Choroid plexus epithelial cell (primary cell): ENCODE measurements around the gene HENMT1.
"Not testable (repeated sequence)": the region's sequence is repeated elsewhere in the genome, so short reads cannot be mapped to it uniquely, and the experiment has no call there.

ENCODE experiments used
- DNase-seq: peaks from one replicate; pipeline ENCODE4 v3.0.0-alpha.2; 2010; ENCODE audit warnings: low read depth
- H3K4me3 ChIP-seq: 2 replicates; pipeline ENCODE4 v1.5.1; 2011; ENCODE audit warnings: low read depth, mild to moderate bottlenecking, control low read depth, low read length, moderate library complexity
- CTCF ChIP-seq: conservative IDR thresholded peaks from 2 replicates; pipeline ENCODE4 v1.5.1; 2011; ENCODE audit warnings: low read depth, mild to moderate bottlenecking, control low read depth, inconsistent platforms, low read length, moderate library complexity

HENMT1 gene

GRCh38 chr1:108661030-108661609 lies at the start of gene HENMT1:
Gene HENMT1, minus strand, starts transcription at chr1:108661093. Its CDS starts 1,209 bp downstream, at chr1:108659884.
- TF ChIP-seq CTCF, result no peak
- peak within 1 kb of the TSS; percentile 72 for H3K4me3 ChIP-seq
- peak; percentile 77 for DNase-seq

- no peak overlapping the region for H3K4me3 ChIP-seq
- TF ChIP-seq CTCF, result peak; percentile 37
- peak; percentile 52 for DNase-seq
Observed at GRCh38 chr1:108708691-108709660, 48.1 kb upstream of the HENMT1 start.

- no peak for TF ChIP-seq CTCF
Observed at GRCh38 chr1:108706643-108707042, 45.8 kb upstream of the HENMT1 start.

GRCh38 chr1:108704496-108704895 lies 43.6 kb upstream of the HENMT1 start:
- H3K4me3 ChIP-seq, result no peak overlapping the region
- DNase-seq, result peak; percentile 86
- TF ChIP-seq CTCF, result no peak

More at GRCh38 chr1:108706643-108707042, 45.8 kb upstream of the HENMT1 start:
- no peak overlapping the region for H3K4me3 ChIP-seq
- no peak for DNase-seq

GRCh38 chr1:108703939-108704338 lies 43.0 kb upstream of the HENMT1 start:
- H3K4me3 ChIP-seq, result no peak overlapping the region
- no peak for DNase-seq
- TF ChIP-seq CTCF, result no peak

GRCh38 chr1:108702109-108702508 lies 41.2 kb upstream of the HENMT1 start:
- DNase-seq, H3K4me3 ChIP-seq: not testable (repeated sequence)

GRCh38 chr1:108701176-108701849 lies 40.4 kb upstream of the HENMT1 start:
- TF ChIP-seq CTCF, result no peak

More at GRCh38 chr1:108701176-108701849, 40.4 kb upstream of the HENMT1 start:
- DNase-seq, result no peak
- H3K4me3 ChIP-seq, result no peak overlapping the region
